ENCODE measurements around the gene SLC23A2.
"Not testable (repeated sequence)": the region's sequence is repeated elsewhere in the genome, so short reads cannot be mapped to it uniquely, and the experiment has no call there.

The SLC23A2 gene

GRCh38 chr20:4891190-4891763 is 110.0 kb downstream of the SLC23A2 start:
- Histone ChIP-seq H3K27ac (no peak overlapping the region), H3K4me3 (no peak overlapping the region)

GRCh38 chr20:4889446-4889845 is 111.9 kb downstream of the SLC23A2 start:
- Histone ChIP-seq H3K4me3 (no peak overlapping the region), H3K27ac (no peak overlapping the region)

- H3K4me3 ChIP-seq = no peak overlapping the region
- H3K27ac ChIP-seq = no peak overlapping the region
Measured at GRCh38 chr20:4887586-4887985, 113.7 kb downstream of the SLC23A2 start.

- Histone ChIP-seq H3K27ac (no peak overlapping the region), H3K4me3 (no peak overlapping the region)
Measured at GRCh38 chr20:4886771-4887527, 114.4 kb downstream of the SLC23A2 start.

- no peak overlapping the region for H3K4me3 ChIP-seq
- H3K27ac ChIP-seq = no peak overlapping the region
Measured at GRCh38 chr20:4885877-4886276, 115.4 kb downstream of the SLC23A2 start.

- no peak overlapping the region for H3K4me3 ChIP-seq
- no peak overlapping the region for H3K27ac ChIP-seq
Measured at GRCh38 chr20:4883546-4883945, 117.8 kb downstream of the SLC23A2 start.

- Histone ChIP-seq H3K27ac (peak overlapping the region in 1 of 21 experiments; percentile 15), H3K4me3 (no peak overlapping the region)
Measured at GRCh38 chr20:4883051-4883450, 118.3 kb downstream of the SLC23A2 start.

- no peak overlapping the region for H3K27ac ChIP-seq
- H3K4me3 ChIP-seq = no peak overlapping the region
Measured at GRCh38 chr20:4881006-4881730, 120.1 kb downstream of the SLC23A2 start.

GRCh38 chr20:4880051-4880450 is 121.3 kb downstream of the SLC23A2 start:
- Histone ChIP-seq H3K27ac (no peak overlapping the region), H3K4me3 (no peak overlapping the region)

GRCh38 chr20:4878099-4878498 is 123.2 kb downstream of the SLC23A2 start:
- not testable (repeated sequence) for H3K4me3 ChIP-seq, H3K27ac ChIP-seq

- Histone ChIP-seq H3K27ac (no peak overlapping the region), H3K4me3 (no peak overlapping the region)
Measured at GRCh38 chr20:4876731-4877130, 124.6 kb downstream of the SLC23A2 start.

- Histone ChIP-seq H3K4me3 (no peak overlapping the region), H3K27ac (no peak overlapping the region)
Measured at GRCh38 chr20:4876301-4876700, 125.0 kb downstream of the SLC23A2 start.

- Histone ChIP-seq H3K27ac (no peak overlapping the region), H3K4me3 (no peak overlapping the region)
Measured at GRCh38 chr20:4875578-4876067, 125.7 kb downstream of the SLC23A2 start.

- H3K27ac ChIP-seq = no peak overlapping the region
- no peak overlapping the region for H3K4me3 ChIP-seq
Measured at GRCh38 chr20:4873396-4873795, 127.9 kb downstream of the SLC23A2 start.

GRCh38 chr20:4871486-4871885 is 129.8 kb downstream of the SLC23A2 start:
- Histone ChIP-seq H3K4me3 (no peak overlapping the region), H3K27ac (peak overlapping the region in 1 of 21 experiments; percentile 22)

GRCh38 chr20:4870906-4871305 is 130.4 kb downstream of the SLC23A2 start:
- no peak overlapping the region for H3K4me3 ChIP-seq
- H3K27ac ChIP-seq = peak overlapping the region in 2 of 21 experiments; percentile 22 to 29

- no peak overlapping the region for H3K27ac ChIP-seq
- no peak overlapping the region for H3K4me3 ChIP-seq
Measured at GRCh38 chr20:4869290-4870193, 131.8 kb downstream of the SLC23A2 start.

GRCh38 chr20:4867051-4867450 is 134.3 kb downstream of the SLC23A2 start:
- no peak overlapping the region for H3K27ac ChIP-seq
- no peak overlapping the region for H3K4me3 ChIP-seq

- Histone ChIP-seq H3K27ac (no peak overlapping the region), H3K4me3 (no peak overlapping the region)
Measured at GRCh38 chr20:4866429-4866828, 134.9 kb downstream of the SLC23A2 start.

- Histone ChIP-seq H3K27ac (no peak overlapping the region), H3K4me3 (no peak overlapping the region)
Measured at GRCh38 chr20:4864311-4864752, 137.0 kb downstream of the SLC23A2 start.
